GM12878 (cell line): ENCODE results near the gene MS4A6A. TPM values are rescaled to one million over a fixed set of nuclear protein-coding genes. Genes with fewer than 3 reads are reported as not detected.

ENCODE experiments used
- ATAC-seq: fragments of 200-7000 bp; cut with Tn5 transposase; 3 replicates; pipeline ENCODE4 v1.9.1; 2020; ENCODE audit warnings: mild to moderate bottlenecking, moderate library complexity
- BruUV-seq: library from RNA; stranded (reverse); fragments of 400-500 nt; replicated peaks from 2 replicates; lab custom pipeline; 2021; lab: Mats Ljungman, UMichigan
- CTCF ChIA-PET: fragments of 300-600 bp; sonication (Branson Sonifier 250); formaldehyde crosslinking; extraction: SDS; loops from one replicate; lab custom pipeline; 2021; ENCODE audit warnings: inconsistent platforms; lab: Yijun Ruan, JAX
- POLR2A ChIA-PET: fragments of 350-600 bp; formaldehyde crosslinking; extraction: SDS; loops from one replicate; lab custom pipeline; 2021; ENCODE audit warnings: inconsistent platforms; lab: Charles Lee
- RAD21 ChIA-PET: fragments of 300-600 bp; sonication (Branson Sonifier 250); formaldehyde crosslinking; loops from one replicate; lab custom pipeline; 2023; ENCODE audit warnings: antibody characterized with exemption; ENCODE audit not compliant: unreplicated experiment; lab: Charles Lee
- SMC1A ChIA-PET: fragments of 300-600 bp; sonication (Branson Sonifier 250); formaldehyde crosslinking; loops from one replicate; lab custom pipeline; 2023; ENCODE audit not compliant: unreplicated experiment, uncharacterized antibody; lab: Charles Lee
- DNase-seq: peaks from one replicate; pipeline ENCODE4 v3.0.0-alpha.2; 2011; ENCODE audit warnings: low read depth, low spot score
- FAIRE-seq: peaks from 3 replicates; lab custom pipeline; 2011; peaks lifted over from hg19 to GRCh38; lab: Jason Lieb, UNC
- H2AFZ ChIP-seq: 2 replicates; pipeline ENCODE4 v1.6.0; 2011; ENCODE audit warnings: low read depth, low read length, control low read depth; ENCODE audit not compliant: control insufficient read depth
- H3K27ac ChIP-seq: 2 replicates; pipeline ENCODE4 v1.5.1; 2011; ENCODE audit warnings: control low read depth; ENCODE audit not compliant: control insufficient read depth, insufficient read depth
- H3K27me3 ChIP-seq, 2 experiments: replicated peaks in 1 of 2; 2 replicates each; pipeline versions ENCODE4 v1.6.0 to v1.6.1; 2011; ENCODE audit warnings: low read length in 1 of 2; ENCODE audit not compliant: control insufficient read depth in 2 of 2, insufficient read depth in 2 of 2
- H3K36me3 ChIP-seq, 2 experiments: 2 replicates each; pipeline ENCODE4 v1.5.1; 2011; ENCODE audit warnings: low read length in 1 of 2; ENCODE audit not compliant: control insufficient read depth in 2 of 2, insufficient read depth in 2 of 2
- H3K4me1 ChIP-seq: 2 replicates; pipeline ENCODE4 v1.6.1; 2011; ENCODE audit warnings: mild to moderate bottlenecking, low read length, moderate library complexity, mixed read lengths; ENCODE audit not compliant: control insufficient read depth, insufficient read depth
- H3K4me2 ChIP-seq: 2 replicates; pipeline ENCODE4 v1.6.0; 2011; ENCODE audit warnings: control low read depth; ENCODE audit not compliant: control insufficient read depth, insufficient read depth
- H3K4me3 ChIP-seq: fragments of 200-600 bp; sonication (generic); 2 replicates; pipeline ENCODE4 v1.5.1; 2016
- H3K79me2 ChIP-seq: 2 replicates; pipeline ENCODE4 v1.6.0; 2011; ENCODE audit warnings: low read length; ENCODE audit not compliant: control insufficient read depth, insufficient read depth
- H3K9ac ChIP-seq: 2 replicates; pipeline ENCODE4 v1.8.0; 2011; ENCODE audit warnings: low read length, control low read depth, mixed read lengths; ENCODE audit not compliant: control insufficient read depth, insufficient read depth
- H3K9me3 ChIP-seq: replicated peaks from 3 replicates; pipeline ENCODE4 v1.5.1; 2011; ENCODE audit warnings: mild to moderate bottlenecking, low read length; ENCODE audit not compliant: control insufficient read depth, insufficient read depth
- H4K20me1 ChIP-seq: 2 replicates; pipeline ENCODE4 v1.6.0; 2011; ENCODE audit not compliant: control insufficient read depth, insufficient read depth
- CTCF ChIP-seq, 3 experiments: IDR thresholded peaks in 2 of 3; conservative IDR thresholded peaks in 1 of 3; 2 replicates each; pipeline ENCODE4 v1.5.1; 2011; ENCODE audit warnings: low read depth in 3 of 3, low read length in 3 of 3, mild to moderate bottlenecking in 3 of 3, control low read depth in 2 of 3, moderate library complexity in 2 of 3, inconsistent platforms in 1 of 3, mixed read lengths in 1 of 3; ENCODE audit not compliant: control insufficient read depth in 2 of 3, insufficient read depth in 1 of 3; ENCODE audit errors: extremely low read depth in 1 of 3
- EZH2 ChIP-seq: IDR thresholded peaks from 2 replicates; pipeline ENCODE4 v1.6.1; 2012; ENCODE audit warnings: low read depth, mild to moderate bottlenecking, control low read depth, inconsistent platforms, low read length, borderline replicate concordance; ENCODE audit not compliant: control insufficient read depth
- IKZF2 ChIP-seq, 2 experiments: fragments of 450-650 bp; IDR thresholded peaks; 2 replicates each; pipeline ENCODE4 v1.6.1; 2017; ENCODE audit warnings: mild to moderate bottlenecking in 2 of 2, moderate library complexity in 2 of 2
- IRF4 ChIP-seq: IDR thresholded peaks from 2 replicates; pipeline ENCODE4 v1.6.1; 2011; ENCODE audit warnings: low read depth, low read length
- JUNB ChIP-seq: IDR thresholded peaks from 2 replicates; pipeline ENCODE4 v1.6.1; 2016; ENCODE audit warnings: antibody characterized with exemption, mild to moderate bottlenecking
- KDM1A ChIP-seq: fragments of 200-600 bp; sonication (generic); IDR thresholded peaks from 2 replicates; pipeline ENCODE4 v1.6.1; 2016; ENCODE audit warnings: borderline replicate concordance
- MTA2 ChIP-seq: fragments of 450-650 bp; IDR thresholded peaks from 2 replicates; pipeline ENCODE4 v1.6.1; 2016; ENCODE audit warnings: low read depth, mild to moderate bottlenecking, moderate library complexity
- NR2C1 ChIP-seq: fragments of 450-650 bp; IDR thresholded peaks from 2 replicates; pipeline ENCODE4 v1.6.1; 2017; ENCODE audit warnings: antibody characterized with exemption, mild to moderate bottlenecking, moderate library complexity
- RAD21 ChIP-seq: IDR thresholded peaks from 2 replicates; pipeline ENCODE4 v1.6.1; 2011; ENCODE audit warnings: mild to moderate bottlenecking, low read depth, low read length, moderate library complexity; ENCODE audit not compliant: insufficient read depth
- RBBP5 ChIP-seq: fragments of 200-600 bp; sonication (generic); conservative IDR thresholded peaks from 2 replicates; pipeline ENCODE4 v1.6.1; 2016
- RELA ChIP-seq: fragments of 450-650 bp; IDR thresholded peaks from 2 replicates; pipeline ENCODE4 v1.8.0; 2014; ENCODE audit warnings: borderline replicate concordance; ENCODE audit not compliant: partially characterized antibody
- SIN3A ChIP-seq: IDR thresholded peaks from 2 replicates; pipeline ENCODE4 v1.6.1; 2012; ENCODE audit warnings: low read depth, low read length, improper control_type of control experiment
- SP1 ChIP-seq: IDR thresholded peaks from one replicate; pipeline ENCODE4 v1.6.1; 2011; ENCODE audit warnings: low read depth, low read length
- TARDBP ChIP-seq: IDR thresholded peaks from 2 replicates; pipeline ENCODE4 v1.6.1; 2016; ENCODE audit warnings: borderline replicate concordance
- ZBTB33 ChIP-seq: fragments of 450-650 bp; IDR thresholded peaks from 2 replicates; pipeline ENCODE4 v1.6.1; 2017; ENCODE audit warnings: mild to moderate bottlenecking
- WGBS: methylation state at CpG from one replicate; pipeline ENCODE4 v1.1.6; 2016; ENCODE audit warnings: low lambda C conversion rate; ENCODE audit not compliant: insufficient replicate concordance, insufficient coverage; ENCODE audit errors: missing lambda C conversion rate; 5-methylcytosine and 5-hydroxymethylcytosine counted together
- in situ Hi-C: fragments of 300-500 bp; cut with MboI; formaldehyde crosslinking; loops from 9 replicates; pipeline ENCODE4 v1.14.3; 2018; ENCODE audit warnings: mixed read lengths
- intact Hi-C: fragments of 100-400 bp; cut with micrococcal nuclease; formaldehyde crosslinking; loops from one replicate; pipeline ENCODE4 v1.14.2; 2022; ENCODE audit not compliant: unreplicated experiment
- polyA plus RNA-seq, 11 experiments: library from polyadenylated mRNA; depleted of rRNA in 4 of 11; unstranded in 6 of 11; stranded (reverse) in 5 of 11; fragments of >200 nt; fragmentation: Nextera tagmentation in 4 of 11; fragmentation: Illumina TruSeq in 1 of 11; extraction: Ambion mirVana in 4 of 11; extraction: Trizol in 1 of 11; gene quantifications; 1 replicate in 1 of 11; 2 replicates in 10 of 11; pipeline versions ENCODE4 v1.2.1 to v1.2.3, GENCODE V29; 2011 to 2016; ENCODE audit warnings: inconsistent platforms in 2 of 11, missing spikeins in 2 of 11, low read depth in 1 of 11
- total RNA-seq, 4 experiments: library from RNA; depleted of rRNA in 3 of 4; stranded (reverse); fragments of >200 nt in 3 of 4; fragmentation: Illumina TruSeq in 1 of 4; extraction: Trizol in 1 of 4; gene quantifications; 2 replicates each; pipeline versions ENCODE4 v1.2.1 to v1.2.3, GENCODE V29; 2013 to 2021

MS4A6A gene
- total and polyA plus RNA-seq, 10 of the 15 experiments (the other 5 are each of a cell fraction or from before 2014, with no cell fraction given) = 0.75 to 30.7 (median 9.0) TPM

DNA sequence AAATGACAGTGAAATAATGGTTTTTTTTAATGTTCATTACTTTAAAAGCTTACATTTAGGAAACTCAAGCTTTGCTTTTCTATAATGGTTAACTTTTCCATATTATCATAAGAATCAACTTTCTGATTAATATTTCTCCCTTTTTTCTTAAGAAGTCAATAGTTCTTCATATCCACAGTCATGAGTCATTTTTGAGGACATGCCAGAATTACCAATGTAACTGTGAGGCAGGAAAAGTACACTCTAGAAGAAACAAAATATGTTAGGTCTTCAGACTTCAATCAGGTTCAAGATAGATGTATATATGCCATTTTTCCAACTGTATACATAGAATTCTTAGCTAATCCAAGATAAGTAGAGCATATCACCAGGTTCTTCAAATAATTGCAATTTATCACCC is 10.9 kb downstream of the MS4A6A start:
- peaks cover 8% of the 10 kb centered on the region; the same call in 2 of the 3 replicates for H3K9me3 ChIP-seq
- TF ChIP-seq TARDBP = no peak
- no peak for TF ChIP-seq RAD21
- no peak for TF ChIP-seq RBBP5
- H3K4me3 ChIP-seq = no peak overlapping the region
- H3K9ac ChIP-seq = no peak overlapping the region
- no peaks in the 10 kb centered on the region for H4K20me1 ChIP-seq
- no TSS peak for BruUV-seq
- POLR2A ChIA-PET = interaction anchor here (2.1 kb wide), 1 partner anchor 11 kb away, joined by 6 read pairs; the partner anchor contains the start of gene MS4A6A
- SMC1A ChIA-PET = interaction anchor here (1.0 to 2.5 kb wide), 4 partner anchors 10 to 79 kb away, joined by 3 to 12 read pairs (median 4); partner anchors contain the start of gene MS4A4E
- H3K27ac ChIP-seq = no peak overlapping the region
- RAD21 ChIA-PET = interaction anchor here (0.6 to 2.9 kb wide), 2 partner anchors 79 to 740 kb away, joined by 3 to 16 read pairs; no protein-coding TSS in a partner anchor
- ATAC-seq = no peak
- H3K36me3 ChIP-seq = no peaks in the 10 kb centered on the region
- in situ Hi-C loops (no loop called here), intact Hi-C loops (no loop called here)
- H3K79me2 ChIP-seq = no peaks in the 10 kb centered on the region
- H3K4me1 ChIP-seq = peaks cover 9% of the 10 kb centered on the region
- no peak for FAIRE-seq
- no peak overlapping the region for H3K4me2 ChIP-seq
- no peaks in the 10 kb centered on the region for H3K27me3 ChIP-seq
- CTCF ChIA-PET = interaction anchor here (0.6 to 2.1 kb wide), 6 partner anchors 8 to 173 kb away, joined by 3 to 5 read pairs (median 3); partner anchors contain the start of gene MS4A6A
- DNase-seq = no peak
- no peak overlapping the region for H2AFZ ChIP-seq

GRCh38 chr11:60170566-60170965 is 12.3 kb downstream of the MS4A6A start:
- Histone ChIP-seq H3K9me3 (peaks cover 8% of the 10 kb centered on the region; the same call in 2 of the 3 replicates), H3K4me2 (no peak overlapping the region), H3K36me3 (no peaks in the 10 kb centered on the region), H3K27ac (no peak overlapping the region), H2AFZ (no peak overlapping the region), H3K79me2 (no peaks in the 10 kb centered on the region), H3K27me3 (no peaks in the 10 kb centered on the region), H3K9ac (no peak overlapping the region), H3K4me1 (peaks cover under 1% of the 10 kb centered on the region), H3K4me3 (no peak overlapping the region), H4K20me1 (no peaks in the 10 kb centered on the region)
- ChIA-PET CTCF (interaction anchor here (0.9 to 2.3 kb wide), 5 partner anchors 13 to 175 kb away, joined by 3 to 11 read pairs (median 4); no protein-coding TSS in a partner anchor), POLR2A (interaction anchor here (2.1 kb wide), 1 partner anchor 12 kb away, joined by 6 read pairs; the partner anchor contains the start of gene MS4A6A), RAD21 (interaction anchor here (2.9 kb wide), 1 partner anchor 81 kb away, joined by 16 read pairs; no protein-coding TSS in a partner anchor), SMC1A (interaction anchor here (1.0 to 2.5 kb wide), 6 partner anchors 11 to 94 kb away, joined by 3 to 12 read pairs (median 6); no protein-coding TSS in a partner anchor)
- in situ Hi-C loops = no loop called here
- intact Hi-C loops = no loop called here
- WGBS = 81% methylated on average over 1 of the region's 1 CpG
- no TSS peak for BruUV-seq
- ATAC-seq = no peak
- no peak for FAIRE-seq
- no peak for DNase-seq
- TF ChIP-seq CTCF (IDR thresholded peaks at IDR 0.05 in 2 of 3, conservative IDR thresholded peaks at IDR 0.05 in 1 of 3; ENCODE audit: control insufficient read depth in 2 of 3, extremely low read depth in 1 of 3, insufficient read depth in 1 of 3, low read depth in 3 of 3, low read length in 3 of 3) (no peak), IRF4 (no peak), RELA (no peak), JUNB (no peak), KDM1A (no peak), MTA2 (no peak), SP1 (no peak), SIN3A (no peak), IKZF2 (IDR thresholded peaks at IDR 0.05) (no peak), EZH2 (no peak), NR2C1 (no peak), ZBTB33 (no peak)
